NT2/D1 (cell line): ENCODE measurements around the gene FBXL13.

Source experiments
- SUZ12 ChIP-seq: IDR thresholded peaks from 2 replicates; pipeline ENCODE4 v1.6.1; 2011; ENCODE audit not compliant: insufficient read length, insufficient read depth; ENCODE audit errors: extremely low read depth
- YY1 ChIP-seq: IDR thresholded peaks from 2 replicates; pipeline ENCODE4 v1.6.1; 2011; ENCODE audit not compliant: insufficient read length, insufficient read depth
- ZNF274 ChIP-seq: IDR thresholded peaks from 2 replicates; pipeline ENCODE4 v1.6.1; 2011; ENCODE audit warnings: mild to moderate bottlenecking, low read depth, low read length

DNA sequence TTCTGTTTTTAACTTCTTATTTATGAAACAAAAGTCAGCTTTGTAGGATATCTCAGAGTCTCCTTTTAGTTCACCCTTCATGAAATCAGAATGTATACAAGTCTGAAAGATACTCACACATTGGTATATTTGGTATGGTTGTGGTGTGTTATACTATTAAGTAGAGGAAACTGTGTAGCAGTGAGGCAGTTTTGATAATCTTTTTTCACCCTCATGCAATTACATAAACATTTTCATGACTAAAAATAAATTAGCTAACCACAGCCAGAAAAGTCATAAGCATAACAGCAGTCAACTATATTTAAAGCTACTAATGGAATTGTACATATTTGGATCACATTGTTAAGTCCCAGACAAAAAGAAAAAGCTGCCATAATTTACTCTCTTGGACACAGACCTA is 263.7 kb downstream of the FBXL13 start:
- TF ChIP-seq YY1 (no peak), SUZ12 (no peak), ZNF274 (no peak)
